Fibroblast of lung (primary cell): ENCODE results near the gene MYO18A. TPM values are rescaled to one million over a fixed set of nuclear protein-coding genes. Genes with fewer than 3 reads are reported as not detected.

Experiments
- DNase-seq, 2 donors: peaks; one replicate each; pipeline versions ENCODE4 v3.0.0 to v3.0.0-alpha.2; 2010; ENCODE audit warnings: low read depth in 2 of 2
- H2AFZ ChIP-seq: 2 replicates; pipeline ENCODE4 v1.5.1; 2012; ENCODE audit warnings: low read length, control low read depth, inconsistent platforms
- H3K27ac ChIP-seq: 2 replicates; pipeline ENCODE4 v1.5.1; 2011; ENCODE audit warnings: low read length, control low read depth; ENCODE audit not compliant: insufficient read depth
- H3K27me3 ChIP-seq: 2 replicates; pipeline ENCODE4 v1.5.1; 2011; ENCODE audit warnings: mild to moderate bottlenecking, low read length; ENCODE audit not compliant: control insufficient read depth, insufficient read depth
- H3K36me3 ChIP-seq: 2 replicates; pipeline ENCODE4 v1.5.1; 2011; ENCODE audit warnings: low read length; ENCODE audit not compliant: control insufficient read depth, insufficient read depth
- H3K4me1 ChIP-seq: 2 replicates; pipeline ENCODE4 v1.5.1; 2011; ENCODE audit warnings: low read length; ENCODE audit not compliant: control insufficient read depth, insufficient read depth; ENCODE audit errors: extremely low read depth
- H3K4me2 ChIP-seq: 2 replicates; pipeline ENCODE4 v1.5.1; 2011; ENCODE audit warnings: low read length, control low read depth; ENCODE audit not compliant: insufficient read depth; ENCODE audit errors: extremely low read depth
- H3K4me3 ChIP-seq, 4 experiments: fragments of 200-600 bp in 1 of 4; sonication (generic) in 1 of 4; replicated peaks in 1 of 4; 2 replicates each; pipeline ENCODE4 v1.5.1; 2011 to 2016; ENCODE audit warnings: low read length in 4 of 4, low read depth in 3 of 4, mild to moderate bottlenecking in 3 of 4, control low read depth in 2 of 4, inconsistent platforms in 1 of 4, mixed read lengths in 1 of 4; ENCODE audit not compliant: insufficient read depth in 1 of 4; ENCODE audit errors: control extremely low read depth in 1 of 4
- H3K79me2 ChIP-seq: 2 replicates; pipeline ENCODE4 v1.5.1; 2012; ENCODE audit warnings: mild to moderate bottlenecking, low read length, inconsistent platforms; ENCODE audit not compliant: control insufficient read depth, insufficient read depth
- H3K9ac ChIP-seq: 2 replicates; pipeline ENCODE4 v1.5.1; 2011; ENCODE audit warnings: mild to moderate bottlenecking, low read length, control low read depth; ENCODE audit not compliant: insufficient read depth
- H3K9me3 ChIP-seq: 2 replicates; pipeline ENCODE4 v1.5.1; 2012; ENCODE audit warnings: low read depth, low read length; ENCODE audit not compliant: control insufficient read depth, insufficient read depth
- H4K20me1 ChIP-seq: 2 replicates; pipeline ENCODE4 v1.5.1; 2011; ENCODE audit warnings: low read length; ENCODE audit not compliant: control insufficient read depth, insufficient read depth; ENCODE audit errors: extremely low read depth
- CTCF ChIP-seq, 2 donors: IDR thresholded peaks in 1 of 2; conservative IDR thresholded peaks in 1 of 2; 1 replicate in 1 of 2; 2 replicates in 1 of 2; pipeline ENCODE4 v1.5.1; 2011 to 2012; ENCODE audit warnings: low read length in 2 of 2, control low read depth in 1 of 2, inconsistent platforms in 1 of 2, low read depth in 1 of 2, mild to moderate bottlenecking in 1 of 2
- EZH2 ChIP-seq: IDR thresholded peaks from 2 replicates; pipeline ENCODE4 v1.5.1; 2012; ENCODE audit warnings: low read length, control low read depth, mild to moderate bottlenecking; ENCODE audit errors: missing control alignments
- polyA plus RNA-seq, 2 donors: library from polyadenylated mRNA; depleted of rRNA in 1 of 2; stranded (reverse) in 1 of 2; unstranded in 1 of 2; fragments of >200 nt; gene quantifications; 2 replicates each; pipeline ENCODE4 v1.2.1, GENCODE V29; 2011 to 2012; ENCODE audit warnings: missing spikeins in 1 of 2
- total RNA-seq: library from RNA; depleted of rRNA; stranded (reverse); fragments of >200 nt; gene quantifications from 2 replicates; pipeline ENCODE4 v1.2.1, GENCODE V29; 2014

MYO18A gene
- total and polyA plus RNA-seq, 2 donors (not counting 1 experiment from before 2014, with no cell fraction given): 11.7 to 133 TPM

DNA sequence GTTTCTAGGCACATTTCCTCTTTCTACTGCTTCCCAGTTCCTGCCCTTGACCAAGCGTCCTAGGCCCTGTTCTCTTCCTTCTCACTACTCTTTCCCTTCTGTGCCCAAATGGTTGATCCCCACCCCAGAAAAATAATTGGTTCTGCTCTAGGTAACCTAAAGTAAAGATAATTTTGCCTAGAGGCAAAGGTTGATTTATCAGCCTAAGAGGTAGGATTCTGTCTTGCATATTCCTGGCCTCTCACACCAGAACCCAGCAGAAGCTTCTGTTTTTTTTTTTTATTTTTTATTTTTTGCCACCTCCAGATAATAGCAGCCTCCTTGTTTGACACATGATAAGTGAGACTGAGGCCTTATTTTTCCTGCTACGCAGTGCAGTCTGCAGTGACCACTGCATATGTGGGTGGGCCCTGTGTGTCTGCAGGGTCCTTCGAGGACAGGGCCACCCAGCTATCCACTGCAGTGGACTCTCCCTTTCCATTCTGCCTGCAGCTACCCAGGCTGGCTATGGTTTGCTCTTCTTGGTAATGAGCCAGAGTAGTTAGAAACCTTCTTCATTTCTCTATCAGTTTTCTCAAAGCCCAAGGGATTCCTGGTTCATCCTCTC lies 136.6 kb downstream of the MYO18A start:
- no peaks in the 10 kb centered on the region for H4K20me1 ChIP-seq
- H3K36me3 ChIP-seq: no peaks in the 10 kb centered on the region
- TF ChIP-seq EZH2: no peak
- TF ChIP-seq CTCF (conservative IDR thresholded peaks at IDR 0.05 in 1 of 2, IDR thresholded peaks at IDR 0.05 in 1 of 2; ENCODE audit: low read depth in 1 of 2, low read length in 2 of 2): no peak
- H3K27me3 ChIP-seq: peaks cover 8% of the 10 kb centered on the region
- H3K9me3 ChIP-seq: no peaks in the 10 kb centered on the region
- H2AFZ ChIP-seq: no peak overlapping the region
- H3K4me3 ChIP-seq: no peak overlapping the region
- H3K4me1 ChIP-seq: no peaks in the 10 kb centered on the region
- H3K27ac ChIP-seq: no peak overlapping the region
- no peak for DNase-seq
- H3K79me2 ChIP-seq: no peaks in the 10 kb centered on the region
- no peak overlapping the region for H3K4me2 ChIP-seq
- H3K9ac ChIP-seq: no peak overlapping the region

DNA sequence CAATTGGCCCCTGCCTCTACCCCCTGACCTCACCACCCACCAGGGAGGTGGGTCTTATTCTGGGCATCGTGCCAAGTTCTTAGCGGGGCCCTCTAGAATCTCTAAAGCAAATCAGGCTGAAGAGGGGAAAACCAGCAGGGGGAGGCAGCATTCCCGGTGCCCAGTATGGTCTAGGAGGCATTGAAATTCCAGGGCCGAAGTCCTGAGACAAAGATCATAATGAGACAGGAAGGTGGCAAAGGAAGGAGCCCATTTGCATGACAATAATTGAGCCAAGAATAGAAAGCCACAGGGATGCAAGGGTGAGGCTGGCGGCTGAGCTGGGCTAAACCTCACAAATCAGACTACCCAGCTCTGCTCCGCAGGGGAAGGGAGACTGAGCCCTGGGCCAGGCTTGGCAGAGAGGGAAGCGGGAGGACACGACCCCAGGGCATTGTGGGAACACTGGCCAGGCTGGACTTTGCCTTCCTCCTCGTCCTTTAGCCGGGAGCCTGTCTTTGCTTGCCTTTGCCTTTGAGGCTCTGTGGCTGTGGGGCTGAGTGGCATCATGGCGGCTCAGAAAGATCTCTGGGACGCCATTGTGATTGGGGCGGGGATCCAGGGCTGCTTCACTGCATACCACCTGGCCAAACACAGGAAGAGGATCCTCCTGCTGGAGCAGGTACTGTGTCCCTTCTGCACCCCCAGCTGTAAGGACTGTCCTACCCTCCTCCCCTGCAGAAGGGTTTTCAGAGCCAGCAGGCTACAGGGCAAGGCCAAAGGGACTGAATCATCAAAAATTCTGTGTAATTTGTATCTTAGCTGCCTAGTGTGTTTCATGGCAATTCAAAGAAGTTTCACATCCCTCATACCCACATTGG lies 137.3 kb downstream of the MYO18A start, which contains the start of gene PIPOX:
TSS of gene PIPOX (plus strand) at position 463 of the 860 bp plus-strand sequence. CDS start at position 548, 85 bp downstream.
- H3K4me1 ChIP-seq: no peaks in the 10 kb centered on the region
- peak within 1 kb of the TSS in 1 of 4 experiments; percentile 4 for H3K4me3 ChIP-seq
- H3K9ac ChIP-seq: no peak within 1 kb of the TSS
- no peak within 1 kb of the TSS for H3K4me2 ChIP-seq
- no peak within 1 kb of the TSS for H2AFZ ChIP-seq
- no peaks in the 10 kb centered on the region for H4K20me1 ChIP-seq
- H3K9me3 ChIP-seq: no peaks in the 10 kb centered on the region
- DNase-seq: peak; percentile 46 to 59
- no peak within 1 kb of the TSS for H3K27ac ChIP-seq
- no peak for TF ChIP-seq EZH2
- peak in 1 of 2 donors; percentile 17 for TF ChIP-seq CTCF (conservative IDR thresholded peaks at IDR 0.05 in 1 of 2, IDR thresholded peaks at IDR 0.05 in 1 of 2; ENCODE audit: low read depth in 1 of 2, low read length in 2 of 2)
- H3K27me3 ChIP-seq: peaks cover 7% of the 10 kb centered on the region
- H3K36me3 ChIP-seq: no peaks in the 10 kb centered on the region
- H3K79me2 ChIP-seq: no peaks in the 10 kb centered on the region

GRCh38 chr17:29042026-29042678 lies 138.0 kb downstream of the MYO18A start:
- no peaks in the 10 kb centered on the region for H3K9me3 ChIP-seq
- no peak for DNase-seq
- no peaks in the 10 kb centered on the region for H3K4me1 ChIP-seq
- no peak overlapping the region for H2AFZ ChIP-seq
- H3K4me2 ChIP-seq: no peak overlapping the region
- no peaks in the 10 kb centered on the region for H4K20me1 ChIP-seq
- no peak overlapping the region for H3K9ac ChIP-seq
- no peak overlapping the region for H3K27ac ChIP-seq
- H3K36me3 ChIP-seq: no peaks in the 10 kb centered on the region
- H3K79me2 ChIP-seq: no peaks in the 10 kb centered on the region
- TF ChIP-seq CTCF (conservative IDR thresholded peaks at IDR 0.05 in 1 of 2, IDR thresholded peaks at IDR 0.05 in 1 of 2; ENCODE audit: low read depth in 1 of 2, low read length in 2 of 2): no peak
- no peak for TF ChIP-seq EZH2
- peaks cover 15% of the 10 kb centered on the region for H3K27me3 ChIP-seq
- peak overlapping the region in 1 of 4 experiments; percentile 4 for H3K4me3 ChIP-seq
